Thyroid gland (tissue), 4 donors: ENCODE measurements around the gene DYNLRB2.

Experiments
- CTCF ChIP-seq, 6 experiments: fragments of 200-600 bp in 3 of 6; fragments of 450-650 bp in 3 of 6; sonication (generic) in 3 of 6; IDR thresholded peaks; one replicate each; pipeline ENCODE4 v1.5.1; 2016 to 2019; ENCODE audit warnings: antibody characterized with exemption in 6 of 6, mild to moderate bottlenecking in 2 of 6, inconsistent platforms in 1 of 6, moderate library complexity in 1 of 6
- POLR2A ChIP-seq, 2 donors: fragments of 450-650 bp; IDR thresholded peaks; one replicate each; pipeline ENCODE4 v1.6.1; 2017; ENCODE audit warnings: antibody characterized with exemption in 2 of 2, mild to moderate bottlenecking in 2 of 2, moderate library complexity in 1 of 2

DNA sequence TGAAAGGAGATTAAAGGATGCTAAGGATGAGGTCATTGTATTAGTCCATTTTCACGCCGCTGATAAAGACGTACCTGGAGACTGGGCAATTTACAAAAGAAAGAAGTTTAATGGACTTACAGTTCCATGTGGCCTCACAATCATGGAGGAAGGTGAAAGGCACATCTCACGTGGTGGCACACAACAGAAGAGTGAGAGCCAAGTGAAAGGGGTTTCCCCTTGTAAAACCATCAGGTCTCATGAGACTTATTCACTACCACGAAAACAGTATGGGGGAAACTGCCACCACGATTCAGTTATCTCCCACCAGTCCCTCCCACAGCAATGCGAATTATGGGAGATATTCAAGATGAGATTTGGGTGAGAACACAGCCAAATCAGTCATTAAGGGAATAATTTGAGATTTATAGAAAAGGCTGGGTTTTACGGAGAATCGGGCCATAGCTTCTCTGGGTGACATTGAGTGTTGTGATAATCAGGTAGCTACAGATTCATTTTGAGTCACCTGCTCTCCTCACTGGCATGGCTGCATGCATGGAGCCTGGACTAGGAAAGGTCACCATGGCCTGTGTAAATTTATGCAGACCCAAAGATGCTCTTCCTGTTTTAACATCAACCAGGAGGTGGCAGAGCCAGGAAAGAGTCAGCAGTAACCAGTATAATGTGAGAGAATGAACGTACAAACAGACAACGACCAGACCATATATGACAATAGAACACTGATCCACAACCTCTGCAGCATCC lies 40.5 kb upstream of the DYNLRB2 start:
- TF ChIP-seq CTCF (IDR thresholded peaks at IDR 0.05) (no peak), POLR2A (IDR thresholded peaks at IDR 0.05) (no peak)
